Esophagus squamous epithelium (tissue), 4 donors: ENCODE results near the gene OR51G2.

Experiments
- POLR2A ChIP-seq, 4 donors: fragments of 450-650 bp; IDR thresholded peaks; one replicate each; pipeline ENCODE4 v1.6.1; 2017; ENCODE audit warnings: antibody characterized with exemption in 4 of 4, mild to moderate bottlenecking in 4 of 4, moderate library complexity in 3 of 4
- TF ChIP-seq, protein P1 (sequence below), 6 experiments: fragments of 450-650 bp in 4 of 6; fragments of 200-600 bp in 2 of 6; sonication (generic) in 2 of 6; IDR thresholded peaks; one replicate each; pipeline ENCODE4 v1.5.1; 2016 to 2019; ENCODE audit warnings: antibody characterized with exemption in 6 of 6, mild to moderate bottlenecking in 4 of 6, moderate library complexity in 4 of 6

GRCh38 chr11:4886186-4886585 lies 33.0 kb downstream of the OR51G2 start:
- TF ChIP-seq, protein P1, sequence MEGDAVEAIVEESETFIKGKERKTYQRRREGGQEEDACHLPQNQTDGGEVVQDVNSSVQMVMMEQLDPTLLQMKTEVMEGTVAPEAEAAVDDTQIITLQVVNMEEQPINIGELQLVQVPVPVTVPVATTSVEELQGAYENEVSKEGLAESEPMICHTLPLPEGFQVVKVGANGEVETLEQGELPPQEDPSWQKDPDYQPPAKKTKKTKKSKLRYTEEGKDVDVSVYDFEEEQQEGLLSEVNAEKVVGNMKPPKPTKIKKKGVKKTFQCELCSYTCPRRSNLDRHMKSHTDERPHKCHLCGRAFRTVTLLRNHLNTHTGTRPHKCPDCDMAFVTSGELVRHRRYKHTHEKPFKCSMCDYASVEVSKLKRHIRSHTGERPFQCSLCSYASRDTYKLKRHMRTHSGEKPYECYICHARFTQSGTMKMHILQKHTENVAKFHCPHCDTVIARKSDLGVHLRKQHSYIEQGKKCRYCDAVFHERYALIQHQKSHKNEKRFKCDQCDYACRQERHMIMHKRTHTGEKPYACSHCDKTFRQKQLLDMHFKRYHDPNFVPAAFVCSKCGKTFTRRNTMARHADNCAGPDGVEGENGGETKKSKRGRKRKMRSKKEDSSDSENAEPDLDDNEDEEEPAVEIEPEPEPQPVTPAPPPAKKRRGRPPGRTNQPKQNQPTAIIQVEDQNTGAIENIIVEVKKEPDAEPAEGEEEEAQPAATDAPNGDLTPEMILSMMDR (IDR thresholded peaks at IDR 0.05): no peak
- no peak for TF ChIP-seq POLR2A (IDR thresholded peaks at IDR 0.05)
